GM12878 (cell line): ENCODE results near the gene GMDS. TPM values are rescaled to one million over a fixed set of nuclear protein-coding genes. Genes with fewer than 3 reads are reported as not detected.

Experiments used
- ATAC-seq: fragments of 200-7000 bp; cut with Tn5 transposase; 3 replicates; pipeline ENCODE4 v1.9.1; 2020; ENCODE audit warnings: mild to moderate bottlenecking, moderate library complexity
- BruUV-seq: library from RNA; stranded (reverse); fragments of 400-500 nt; replicated peaks from 2 replicates; lab custom pipeline; 2021; lab: Mats Ljungman, UMichigan
- CTCF ChIA-PET: fragments of 300-600 bp; sonication (Branson Sonifier 250); formaldehyde crosslinking; extraction: SDS; loops from one replicate; lab custom pipeline; 2021; ENCODE audit warnings: inconsistent platforms; lab: Yijun Ruan, JAX
- POLR2A ChIA-PET: fragments of 350-600 bp; formaldehyde crosslinking; extraction: SDS; loops from one replicate; lab custom pipeline; 2021; ENCODE audit warnings: inconsistent platforms; lab: Charles Lee
- RAD21 ChIA-PET: fragments of 300-600 bp; sonication (Branson Sonifier 250); formaldehyde crosslinking; loops from one replicate; lab custom pipeline; 2023; ENCODE audit warnings: antibody characterized with exemption; ENCODE audit not compliant: unreplicated experiment; lab: Charles Lee
- SMC1A ChIA-PET: fragments of 300-600 bp; sonication (Branson Sonifier 250); formaldehyde crosslinking; loops from one replicate; lab custom pipeline; 2023; ENCODE audit not compliant: unreplicated experiment, uncharacterized antibody; lab: Charles Lee
- DNase-seq: peaks from one replicate; pipeline ENCODE4 v3.0.0-alpha.2; 2011; ENCODE audit warnings: low read depth, low spot score
- FAIRE-seq: peaks from 3 replicates; lab custom pipeline; 2011; peaks lifted over from hg19 to GRCh38; lab: Jason Lieb, UNC
- H2AFZ ChIP-seq: 2 replicates; pipeline ENCODE4 v1.6.0; 2011; ENCODE audit warnings: low read depth, low read length, control low read depth; ENCODE audit not compliant: control insufficient read depth
- H3K27ac ChIP-seq: 2 replicates; pipeline ENCODE4 v1.5.1; 2011; ENCODE audit warnings: control low read depth; ENCODE audit not compliant: control insufficient read depth, insufficient read depth
- H3K27me3 ChIP-seq, 2 experiments: replicated peaks in 1 of 2; 2 replicates each; pipeline versions ENCODE4 v1.6.0 to v1.6.1; 2011; ENCODE audit warnings: low read length in 1 of 2; ENCODE audit not compliant: control insufficient read depth in 2 of 2, insufficient read depth in 2 of 2
- H3K36me3 ChIP-seq, 2 experiments: 2 replicates each; pipeline ENCODE4 v1.5.1; 2011; ENCODE audit warnings: low read length in 1 of 2; ENCODE audit not compliant: control insufficient read depth in 2 of 2, insufficient read depth in 2 of 2
- H3K4me1 ChIP-seq: 2 replicates; pipeline ENCODE4 v1.6.1; 2011; ENCODE audit warnings: mild to moderate bottlenecking, low read length, moderate library complexity, mixed read lengths; ENCODE audit not compliant: control insufficient read depth, insufficient read depth
- H3K4me2 ChIP-seq: 2 replicates; pipeline ENCODE4 v1.6.0; 2011; ENCODE audit warnings: control low read depth; ENCODE audit not compliant: control insufficient read depth, insufficient read depth
- H3K4me3 ChIP-seq: fragments of 200-600 bp; sonication (generic); 2 replicates; pipeline ENCODE4 v1.5.1; 2016
- H3K79me2 ChIP-seq: 2 replicates; pipeline ENCODE4 v1.6.0; 2011; ENCODE audit warnings: low read length; ENCODE audit not compliant: control insufficient read depth, insufficient read depth
- H3K9ac ChIP-seq: 2 replicates; pipeline ENCODE4 v1.8.0; 2011; ENCODE audit warnings: low read length, control low read depth, mixed read lengths; ENCODE audit not compliant: control insufficient read depth, insufficient read depth
- H3K9me3 ChIP-seq: replicated peaks from 3 replicates; pipeline ENCODE4 v1.5.1; 2011; ENCODE audit warnings: mild to moderate bottlenecking, low read length; ENCODE audit not compliant: control insufficient read depth, insufficient read depth
- H4K20me1 ChIP-seq: 2 replicates; pipeline ENCODE4 v1.6.0; 2011; ENCODE audit not compliant: control insufficient read depth, insufficient read depth
- ATF7 ChIP-seq: fragments of 450-650 bp; IDR thresholded peaks from 2 replicates; pipeline ENCODE4 v1.6.1; 2016; ENCODE audit warnings: low read depth, mild to moderate bottlenecking
- BHLHE40 ChIP-seq, 2 experiments: fragments of 450-650 bp in 1 of 2; IDR thresholded peaks; 2 replicates each; pipeline ENCODE4 v1.6.1; 2011 to 2017; ENCODE audit warnings: low read depth in 2 of 2, borderline replicate concordance in 1 of 2, improper control_type of control experiment in 1 of 2, low read length in 1 of 2, mild to moderate bottlenecking in 1 of 2
- MAX ChIP-seq: IDR thresholded peaks from 2 replicates; pipeline ENCODE4 v1.6.1; 2012; ENCODE audit warnings: low read depth, low read length, improper control_type of control experiment
- MYB ChIP-seq: fragments of 150-350 bp; IDR thresholded peaks from 2 replicates; pipeline ENCODE4 v1.6.1; 2014; ENCODE audit warnings: mild to moderate bottlenecking, low read depth, low read length, borderline replicate concordance
- POU2F2 ChIP-seq: IDR thresholded peaks from 3 replicates; pipeline ENCODE4 v1.6.1; 2011; ENCODE audit warnings: low read depth, mild to moderate bottlenecking, low read length, borderline replicate concordance
- RELA ChIP-seq: fragments of 450-650 bp; IDR thresholded peaks from 2 replicates; pipeline ENCODE4 v1.8.0; 2014; ENCODE audit warnings: borderline replicate concordance; ENCODE audit not compliant: partially characterized antibody
- SP1 ChIP-seq: IDR thresholded peaks from one replicate; pipeline ENCODE4 v1.6.1; 2011; ENCODE audit warnings: low read depth, low read length
- SREBF2 ChIP-seq: IDR thresholded peaks from 2 replicates; pipeline ENCODE4 v1.6.1; 2012; ENCODE audit warnings: mild to moderate bottlenecking, low read length
- ZNF24 ChIP-seq: fragments of 450-650 bp; IDR thresholded peaks from 2 replicates; pipeline ENCODE4 v1.6.1; 2017; ENCODE audit warnings: antibody characterized with exemption, mild to moderate bottlenecking
- WGBS: methylation state at CpG from one replicate; pipeline ENCODE4 v1.1.6; 2016; ENCODE audit warnings: low lambda C conversion rate; ENCODE audit not compliant: insufficient replicate concordance, insufficient coverage; ENCODE audit errors: missing lambda C conversion rate; 5-methylcytosine and 5-hydroxymethylcytosine counted together
- in situ Hi-C: fragments of 300-500 bp; cut with MboI; formaldehyde crosslinking; loops from 9 replicates; pipeline ENCODE4 v1.14.3; 2018; ENCODE audit warnings: mixed read lengths
- intact Hi-C: fragments of 100-400 bp; cut with micrococcal nuclease; formaldehyde crosslinking; loops from one replicate; pipeline ENCODE4 v1.14.2; 2022; ENCODE audit not compliant: unreplicated experiment
- polyA plus RNA-seq, 11 experiments: library from polyadenylated mRNA; depleted of rRNA in 4 of 11; unstranded in 6 of 11; stranded (reverse) in 5 of 11; fragments of >200 nt; fragmentation: Nextera tagmentation in 4 of 11; fragmentation: Illumina TruSeq in 1 of 11; extraction: Ambion mirVana in 4 of 11; extraction: Trizol in 1 of 11; gene quantifications; 1 replicate in 1 of 11; 2 replicates in 10 of 11; pipeline versions ENCODE4 v1.2.1 to v1.2.3, GENCODE V29; 2011 to 2016; ENCODE audit warnings: inconsistent platforms in 2 of 11, missing spikeins in 2 of 11, low read depth in 1 of 11
- total RNA-seq, 4 experiments: library from RNA; depleted of rRNA in 3 of 4; stranded (reverse); fragments of >200 nt in 3 of 4; fragmentation: Illumina TruSeq in 1 of 4; extraction: Trizol in 1 of 4; gene quantifications; 2 replicates each; pipeline versions ENCODE4 v1.2.1 to v1.2.3, GENCODE V29; 2013 to 2021
- TF ChIP-seq, protein P1 (sequence below): IDR thresholded peaks from 2 replicates; pipeline ENCODE4 v1.6.1; 2011; ENCODE audit warnings: borderline replicate concordance, low read depth, mild to moderate bottlenecking, moderate library complexity, mixed read lengths, low read length; ENCODE audit not compliant: insufficient read depth; ENCODE audit errors: extremely low read length

GMDS gene
- total and polyA plus RNA-seq, 10 of the 15 experiments (the other 5 are each of a cell fraction or from before 2014, with no cell fraction given), result 0.61 to 53.8 (median 29.3) TPM

GRCh38 chr6:1906609-1907008 lies 338.8 kb downstream of the GMDS start:
- ATAC-seq (no peak), DNase-seq (no peak), FAIRE-seq (no peak)
- ChIA-PET POLR2A (no interaction called here), SMC1A (no interaction called here), CTCF (interaction anchor here (1.2 to 1.5 kb wide), 2 partner anchors 9 to 39 kb away, joined by 3 read pairs; no protein-coding TSS in a partner anchor), RAD21 (no interaction called here)
- Histone ChIP-seq H2AFZ (no peak overlapping the region), H3K27ac (no peak overlapping the region), H3K4me2 (no peak overlapping the region), H4K20me1 (no peaks in the 10 kb centered on the region), H3K27me3 (no peaks in the 10 kb centered on the region), H3K9me3 (no peaks in the 10 kb centered on the region), H3K4me1 (no peaks in the 10 kb centered on the region), H3K36me3 (no peaks in the 10 kb centered on the region), H3K79me2 (no peaks in the 10 kb centered on the region), H3K4me3 (no peak overlapping the region), H3K9ac (no peak overlapping the region)
- in situ Hi-C loops (no loop called here), intact Hi-C loops (no loop called here)
- no peak for TF ChIP-seq SREBF2
- TF ChIP-seq MYB, result no peak
- no peak for TF ChIP-seq SP1
- TF ChIP-seq MAX, result no peak
- no peak for TF ChIP-seq ATF7
- TF ChIP-seq RELA, result no peak
- TF ChIP-seq POU2F2, result no peak
- TF ChIP-seq BHLHE40 (IDR thresholded peaks at IDR 0.05; ENCODE audit: borderline replicate concordance in 1 of 2, low read depth in 2 of 2, low read length in 1 of 2), result no peak
- no peak for TF ChIP-seq ZNF24
- TF ChIP-seq, protein P1, sequence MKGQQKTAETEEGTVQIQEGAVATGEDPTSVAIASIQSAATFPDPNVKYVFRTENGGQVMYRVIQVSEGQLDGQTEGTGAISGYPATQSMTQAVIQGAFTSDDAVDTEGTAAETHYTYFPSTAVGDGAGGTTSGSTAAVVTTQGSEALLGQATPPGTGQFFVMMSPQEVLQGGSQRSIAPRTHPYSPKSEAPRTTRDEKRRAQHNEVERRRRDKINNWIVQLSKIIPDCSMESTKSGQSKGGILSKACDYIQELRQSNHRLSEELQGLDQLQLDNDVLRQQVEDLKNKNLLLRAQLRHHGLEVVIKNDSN, result no peak
- 92% methylated on average over 6 of the region's 6 CpGs for WGBS
- no TSS peak for BruUV-seq
